IMR-90 (cell line): Measurements from ENCODE around the gene MET. TPM values are rescaled to one million over a fixed set of nuclear protein-coding genes. Genes with fewer than 3 reads are reported as not detected.

Experiments used
- ATAC-seq: fragments of 200-7000 bp; cut with Tn5 transposase; 2 replicates; pipeline ENCODE4 v1.9.1; 2020; ENCODE audit warnings: low read depth, mild to moderate bottlenecking, moderate library complexity
- BruUV-seq: library from RNA; stranded (reverse); fragments of 400-500 nt; replicated peaks from 2 replicates; lab custom pipeline; 2021; lab: Mats Ljungman, UMichigan
- CTCF ChIA-PET: fragments of 300-600 bp; formaldehyde crosslinking; extraction: SDS; loops from one replicate; lab custom pipeline; 2021; ENCODE audit warnings: antibody characterized with exemption; lab: Yijun Ruan, JAX
- POLR2A ChIA-PET: fragments of 300-600 bp; sonication (Branson Sonifier 250); formaldehyde crosslinking; loops from one replicate; lab custom pipeline; 2022; ENCODE audit warnings: antibody characterized with exemption; ENCODE audit not compliant: unreplicated experiment; lab: Charles Lee
- DNase-seq: peaks from one replicate; pipeline ENCODE4 v3.0.0; 2013
- H2AFZ ChIP-seq: replicated peaks from 2 replicates; pipeline ENCODE3; 2013; ENCODE audit warnings: low read length, mild to moderate bottlenecking; ENCODE audit not compliant: poor library complexity
- H2AK5ac ChIP-seq: 2 replicates; pipeline ENCODE4 v1.6.1; 2013; ENCODE audit warnings: low read depth, low read length, inconsistent platforms
- H2AK9ac ChIP-seq: replicated peaks from 2 replicates; pipeline ENCODE3; 2013; ENCODE audit warnings: mild to moderate bottlenecking, low read depth, low read length, moderate library complexity; ENCODE audit not compliant: poor library complexity
- H2BK120ac ChIP-seq: 2 replicates; pipeline ENCODE4 v1.6.1; 2013; ENCODE audit warnings: low read depth, low read length, inconsistent platforms
- H2BK15ac ChIP-seq: 3 replicates; pipeline ENCODE4 v1.6.1; 2013; ENCODE audit warnings: low read depth, low read length, inconsistent platforms
- H2BK20ac ChIP-seq: 2 replicates; pipeline ENCODE4 v1.6.1; 2013; ENCODE audit warnings: low read depth, mild to moderate bottlenecking, inconsistent platforms, low read length, moderate library complexity
- H2BK5ac ChIP-seq: 2 replicates; pipeline ENCODE4 v1.6.1; 2013; ENCODE audit warnings: mild to moderate bottlenecking, low read depth, low read length, inconsistent platforms; ENCODE audit not compliant: poor library complexity, severe bottlenecking
- H3K14ac ChIP-seq: replicated peaks from 2 replicates; pipeline ENCODE4 v1.6.1; 2013; ENCODE audit warnings: low read depth, low read length, inconsistent platforms
- H3K18ac ChIP-seq: 2 replicates; pipeline ENCODE4 v1.6.1; 2013; ENCODE audit warnings: low read depth, low read length, control low read depth
- H3K23ac ChIP-seq: 2 replicates; pipeline ENCODE4 v1.6.1; 2013; ENCODE audit warnings: low read depth, low read length, inconsistent platforms
- H3K27ac ChIP-seq: 2 replicates; pipeline ENCODE4 v1.5.1; 2013; ENCODE audit warnings: mild to moderate bottlenecking, control low read depth, low read length; ENCODE audit not compliant: insufficient read depth
- H3K27me3 ChIP-seq: 2 replicates; pipeline ENCODE4 v1.6.1; 2013; ENCODE audit warnings: low read length; ENCODE audit not compliant: control insufficient read depth, insufficient read depth
- H3K36me3 ChIP-seq: 2 replicates; pipeline ENCODE4 v1.6.1; 2013; ENCODE audit warnings: low read length, mixed read lengths; ENCODE audit not compliant: control insufficient read depth, insufficient read depth
- H3K4ac ChIP-seq: 2 replicates; pipeline ENCODE4 v1.6.1; 2013; ENCODE audit warnings: low read depth, low read length, inconsistent platforms
- H3K4me1 ChIP-seq: 2 replicates; pipeline ENCODE4 v1.6.1; 2013; ENCODE audit warnings: low read length, mixed read lengths; ENCODE audit not compliant: control insufficient read depth, insufficient read depth
- H3K4me2 ChIP-seq: 2 replicates; pipeline ENCODE4 v1.6.1; 2013; ENCODE audit warnings: low read depth, mild to moderate bottlenecking, control low read depth, low read length, moderate library complexity
- H3K4me3 ChIP-seq: 2 replicates; pipeline ENCODE4 v1.5.1; 2013; ENCODE audit warnings: low read depth, mild to moderate bottlenecking, control low read depth, low read length, moderate library complexity; ENCODE audit not compliant: insufficient read depth
- H3K56ac ChIP-seq: 2 replicates; pipeline ENCODE4 v1.6.1; 2013; ENCODE audit warnings: low read length, inconsistent platforms; ENCODE audit not compliant: insufficient read depth; ENCODE audit errors: extremely low read depth
- H3K79me1 ChIP-seq, 2 experiments: 2 replicates each; pipeline ENCODE4 v1.6.1; 2013; ENCODE audit warnings: low read length in 2 of 2, inconsistent platforms in 1 of 2, low read depth in 1 of 2
- H3K9ac ChIP-seq: 2 replicates; pipeline ENCODE4 v1.6.1; 2013; ENCODE audit warnings: low read depth, low read length, control low read depth
- H3K9me1 ChIP-seq: 2 replicates; pipeline ENCODE4 v1.6.1; 2013; ENCODE audit warnings: low read length, inconsistent platforms; ENCODE audit not compliant: insufficient read depth
- H3K9me3 ChIP-seq: 2 replicates; pipeline ENCODE4 v1.6.1; 2013; ENCODE audit warnings: low read length; ENCODE audit not compliant: control insufficient read depth, insufficient read depth
- H4K20me1 ChIP-seq: 2 replicates; pipeline ENCODE4 v1.6.1; 2013; ENCODE audit warnings: low read length, inconsistent platforms; ENCODE audit not compliant: insufficient read depth
- H4K5ac ChIP-seq: 2 replicates; pipeline ENCODE4 v1.6.1; 2013; ENCODE audit warnings: mild to moderate bottlenecking, low read depth, low read length, control low read depth
- H4K8ac ChIP-seq, 2 experiments: 2 replicates each; pipeline ENCODE4 v1.6.1; 2013; ENCODE audit warnings: low read depth in 2 of 2, low read length in 2 of 2, control low read depth in 1 of 2, inconsistent platforms in 1 of 2
- H4K91ac ChIP-seq: 2 replicates; pipeline ENCODE4 v1.6.1; 2013; ENCODE audit warnings: low read depth, low read length, inconsistent platforms; ENCODE audit not compliant: insufficient read depth
- BHLHE40 ChIP-seq: fragments of 150-350 bp; IDR thresholded peaks from 2 replicates; pipeline ENCODE4 v1.6.1; 2016; ENCODE audit warnings: mild to moderate bottlenecking, low read depth, low read length
- CHD1 ChIP-seq: IDR thresholded peaks from 2 replicates; pipeline ENCODE4 v1.6.1; 2012; ENCODE audit warnings: low read depth, low read length, improper control_type of control experiment
- ELK1 ChIP-seq: fragments of 150-350 bp; IDR thresholded peaks from 2 replicates; pipeline ENCODE4 v1.6.1; 2016; ENCODE audit warnings: low read depth, mild to moderate bottlenecking, low read length, moderate library complexity, borderline replicate concordance
- FOS ChIP-seq: fragments of 150-350 bp; IDR thresholded peaks from 2 replicates; pipeline ENCODE4 v1.6.1; 2016; ENCODE audit warnings: low read depth, low read length
- MAFK ChIP-seq: IDR thresholded peaks from 2 replicates; pipeline ENCODE4 v1.6.1; 2012; ENCODE audit warnings: low read depth, low read length, improper control_type of control experiment
- MAZ ChIP-seq: IDR thresholded peaks from 2 replicates; pipeline ENCODE4 v1.6.1; 2012; ENCODE audit warnings: low read depth, mild to moderate bottlenecking, low read length, improper control_type of control experiment, moderate library complexity, borderline replicate concordance
- POLR2A ChIP-seq: IDR thresholded peaks from 2 replicates; pipeline ENCODE4 v1.6.1; 2012; ENCODE audit warnings: mild to moderate bottlenecking, low read depth, low read length
- RFX5 ChIP-seq: IDR thresholded peaks from 2 replicates; pipeline ENCODE4 v1.8.0; 2012; ENCODE audit warnings: low read depth, mild to moderate bottlenecking, low read length, moderate library complexity
- SMC3 ChIP-seq: fragments of 150-350 bp; IDR thresholded peaks from 2 replicates; pipeline ENCODE4 v1.6.1; 2016; ENCODE audit warnings: low read depth, mild to moderate bottlenecking, antibody characterized with exemption, low read length, moderate library complexity
- USF2 ChIP-seq: fragments of 150-350 bp; IDR thresholded peaks from 2 replicates; pipeline ENCODE4 v1.6.1; 2017; ENCODE audit warnings: mild to moderate bottlenecking, antibody characterized with exemption, low read length, low read depth
- WGBS, 2 experiments: methylation state at CpG; one replicate each; pipeline versions ENCODE4 v1.1.5 to v1.1.7; 2013; ENCODE audit warnings: missing lambda C conversion rate in 2 of 2; ENCODE audit not compliant: insufficient read length in 1 of 2; ENCODE audit errors: extremely low coverage in 2 of 2; 5-methylcytosine and 5-hydroxymethylcytosine counted together
- dilution Hi-C: fragments of 300-500 bp; cut with HindIII; formaldehyde crosslinking; loops from one replicate; pipeline ENCODE4 v1.14.3; 2018; ENCODE audit warnings: low sequenced_read_pairs; ENCODE audit not compliant: unreplicated experiment
- in situ Hi-C: fragments of 300-500 bp; cut with MboI; formaldehyde crosslinking; loops from 3 replicates; pipeline ENCODE4 v1.14.3; 2019; ENCODE audit warnings: low sequenced_read_pairs, inconsistent platforms, mixed read lengths
- intact Hi-C: fragments of 100-400 bp; cut with micrococcal nuclease; formaldehyde crosslinking; loops from 2 replicates; pipeline ENCODE4 v1.10.0; 2022
- polyA plus RNA-seq, 3 experiments: library from polyadenylated mRNA; depleted of rRNA; stranded (reverse); fragments of >200 nt; gene quantifications; 2 replicates each; pipeline ENCODE4 v1.2.3, GENCODE V29; 2012; ENCODE audit warnings: low replicate concordance in 1 of 3
- total RNA-seq: library from RNA; depleted of rRNA; stranded (reverse); fragments of >200 nt; gene quantifications from 2 replicates; pipeline ENCODE4 v1.2.3, GENCODE V29; 2012

The MET gene
- total and polyA plus RNA-seq, 2 of the 4 experiments (the other 2 are of a cell fraction) = 15.0 to 84.6 TPM

GRCh38 chr7:116780521-116780920, 108.5 kb downstream of the MET start:
- peak overlapping the region; percentile 18 for H2BK15ac ChIP-seq
- H3K4me1 ChIP-seq = peaks cover 33% of the 10 kb centered on the region
- H4K5ac ChIP-seq = peak overlapping the region; percentile 77
- peaks cover 5 to 7% of the 10 kb centered on the region in 2 experiments; a peak in 1 of 4 replicates for H3K79me1 ChIP-seq
- H4K20me1 ChIP-seq = no peaks in the 10 kb centered on the region
- H2BK5ac ChIP-seq = no peak overlapping the region
- H3K4me2 ChIP-seq = no peak overlapping the region
- no peak overlapping the region for H2AK9ac ChIP-seq
- no peak overlapping the region for H3K9ac ChIP-seq
- no peaks in the 10 kb centered on the region for H3K9me3 ChIP-seq
- ATAC-seq (no peak), DNase-seq (no peak)
- in situ Hi-C loops = no loop called here
- peaks cover 1% of the 10 kb centered on the region; the same call in 1 of the 2 replicates for H3K36me3 ChIP-seq
- WGBS, 2 experiments = no CpG with 5 or more reads among the region's 1 CpG
- H2AFZ ChIP-seq = no peak overlapping the region
- peak overlapping the region; percentile 68 for H3K14ac ChIP-seq
- no peak overlapping the region for H3K4me3 ChIP-seq
- H3K18ac ChIP-seq = peak overlapping the region; percentile 77
- peak overlapping the region; percentile 51; the same call in 1 of the 2 replicates for H3K23ac ChIP-seq
- CTCF ChIA-PET = interaction anchor here (0.6 kb wide), 1 partner anchor 17 kb away, joined by 4 read pairs; no protein-coding TSS in a partner anchor
- H3K27ac ChIP-seq = no peak overlapping the region
- H3K9me1 ChIP-seq = peaks cover 16% of the 10 kb centered on the region; the same call in 1 of the 2 replicates
- H3K56ac ChIP-seq = no peak overlapping the region
- TF ChIP-seq POLR2A = no peak
- TF ChIP-seq BHLHE40 = no peak
- no peak for TF ChIP-seq ELK1
- no peak for TF ChIP-seq RFX5
- no peak for TF ChIP-seq MAFK
- no peak for TF ChIP-seq MAZ
- no peak for TF ChIP-seq USF2
- no peak for TF ChIP-seq CHD1
- no peak for TF ChIP-seq FOS
- TF ChIP-seq SMC3 = no peak
- dilution Hi-C loops = no loop called here
- peak overlapping the region; percentile 88 for H2AK5ac ChIP-seq
- peak overlapping the region; percentile 42 to 60; a peak in 2 of 4 replicates for H4K8ac ChIP-seq
- no TSS peak for BruUV-seq
- intact Hi-C loops = no loop called here
- no peaks in the 10 kb centered on the region for H3K27me3 ChIP-seq
- POLR2A ChIA-PET = no interaction called here
- H3K4ac ChIP-seq = peak overlapping the region; percentile 76
- peak overlapping the region; percentile 74 for H2BK20ac ChIP-seq
- peak overlapping the region; percentile 33 for H2BK120ac ChIP-seq
- peak overlapping the region; percentile 69 for H4K91ac ChIP-seq
